ENCODE results near the gene PRR18.

PRR18 gene

DNA sequence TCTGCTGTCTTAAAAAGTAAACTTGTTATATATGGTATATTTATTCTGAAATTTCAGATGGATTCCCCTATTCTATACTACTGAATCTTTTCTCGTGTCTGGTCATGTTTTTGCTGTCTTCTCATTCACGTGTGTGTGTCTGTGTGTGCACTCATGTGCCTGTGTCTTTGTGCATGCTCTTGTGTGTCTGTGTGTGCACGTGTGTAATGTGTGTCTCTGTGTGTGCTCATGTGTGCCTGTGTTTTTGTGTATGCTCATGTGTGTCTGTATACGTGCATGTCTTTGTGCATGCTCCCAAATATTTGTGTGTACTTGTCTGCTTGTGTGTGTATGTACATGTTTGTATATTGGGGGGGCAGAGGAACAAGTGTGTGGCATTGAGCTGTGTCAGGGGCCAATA is 34.0 kb downstream of the PRR18 start:
- no peak for DNase-seq

DNA sequence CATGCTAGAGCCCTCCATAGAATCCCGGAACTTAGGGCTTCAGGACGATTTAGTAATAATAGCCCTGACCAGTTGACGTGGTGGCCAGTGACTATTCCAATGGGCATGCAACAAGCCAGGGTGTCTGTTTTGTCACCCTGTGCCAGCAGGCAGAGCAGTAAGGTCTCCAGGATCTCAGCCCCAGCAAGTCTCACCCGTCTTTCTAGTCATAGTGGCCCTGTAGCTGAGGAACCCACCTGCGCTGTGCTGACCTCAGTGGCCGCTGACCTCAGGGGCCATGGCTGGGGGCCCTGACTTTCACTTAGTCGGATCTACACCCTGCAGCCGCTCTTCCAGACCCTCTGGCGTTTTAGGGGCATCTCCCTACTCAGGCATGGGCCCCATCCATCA is 36.8 kb downstream of the PRR18 start:
- no peak for DNase-seq

- DNase-seq, result no peak
Measured at GRCh38 chr6:166270706-166271375, 37.4 kb downstream of the PRR18 start.

DNA sequence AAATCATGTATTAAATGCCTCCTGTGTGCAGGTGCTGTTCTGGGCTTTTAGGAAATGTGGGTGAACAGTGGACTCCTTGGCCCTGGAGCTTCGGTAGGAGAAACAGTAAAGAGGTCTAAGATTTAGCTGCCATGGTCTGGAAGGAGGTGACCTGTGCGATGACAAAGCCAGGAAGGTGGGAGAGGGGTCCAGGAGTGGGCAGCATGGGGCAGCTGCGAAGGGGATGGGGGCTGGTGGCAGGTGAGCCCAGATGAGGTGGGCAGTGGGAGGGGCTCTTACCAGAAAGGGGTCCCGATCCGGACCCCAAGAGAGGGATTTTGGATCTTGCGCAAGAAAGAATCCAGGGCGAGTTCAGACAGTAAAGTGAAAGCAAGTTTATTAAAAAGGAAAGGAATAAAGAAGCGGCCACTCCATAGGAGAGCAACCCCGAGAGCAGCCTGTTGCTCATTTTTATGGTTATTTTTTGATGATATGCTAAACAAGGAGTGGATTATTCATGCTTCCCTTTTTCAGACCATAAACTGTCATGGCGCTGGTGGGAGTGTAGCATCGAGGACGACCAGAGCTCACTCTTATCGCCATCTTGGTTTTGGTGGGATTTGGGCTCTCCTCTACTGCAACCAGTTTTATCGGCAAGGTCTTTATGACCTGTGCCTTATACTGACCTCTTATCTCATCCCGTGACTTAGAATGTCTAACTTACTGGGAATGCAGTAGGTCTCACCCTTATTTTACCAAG is 38.7 kb downstream of the PRR18 start:
- no peak for DNase-seq

- no peak for DNase-seq
Measured at GRCh38 chr6:166268431-166268830, 39.8 kb downstream of the PRR18 start.

GRCh38 chr6:166267526-166267925 is 40.7 kb downstream of the PRR18 start:
- DNase-seq, result no peak

GRCh38 chr6:166266336-166266735 is 41.9 kb downstream of the PRR18 start:
- DNase-seq, result no peak

GRCh38 chr6:166262743-166263515 is 45.3 kb downstream of the PRR18 start:
- DNase-seq, result no peak

GRCh38 chr6:166259296-166259977 is 48.8 kb downstream of the PRR18 start:
- no peak for DNase-seq

GRCh38 chr6:166258854-166259276 is 49.3 kb downstream of the PRR18 start:
- no peak for DNase-seq

GRCh38 chr6:166257911-166258318 is 50.3 kb downstream of the PRR18 start:
- DNase-seq, result no peak
